ENCODE results near the gene MAPK14.
A peak's percentile ranks its signal among the peaks of the same experiment; 100 is the strongest.
"Not testable (repeated sequence)": the region's sequence is repeated elsewhere in the genome, so short reads cannot be mapped to it uniquely, and the experiment has no call there.

Gene MAPK14

DNA sequence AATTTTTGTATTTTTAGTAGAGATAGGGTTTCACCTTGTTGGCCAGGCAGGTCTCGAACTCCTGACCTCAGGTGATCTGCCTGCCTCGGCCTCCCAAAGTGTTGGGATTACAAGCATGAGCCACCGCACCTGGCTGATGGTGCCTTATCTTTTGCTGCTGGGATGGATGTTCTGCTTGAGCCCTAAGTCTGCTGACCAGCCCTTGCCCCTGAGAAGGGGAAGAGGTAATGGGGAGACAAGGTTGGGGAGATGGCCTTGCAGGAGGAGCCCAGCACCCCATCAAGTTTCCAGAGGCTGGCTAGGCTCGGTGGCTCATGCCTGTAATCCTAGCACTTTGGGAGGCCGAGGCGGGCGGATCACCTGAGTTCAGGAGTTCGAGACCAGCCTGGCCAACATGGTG is 96.7 kb downstream of the MAPK14 start:
- DNase-seq, result not testable (repeated sequence)

DNA sequence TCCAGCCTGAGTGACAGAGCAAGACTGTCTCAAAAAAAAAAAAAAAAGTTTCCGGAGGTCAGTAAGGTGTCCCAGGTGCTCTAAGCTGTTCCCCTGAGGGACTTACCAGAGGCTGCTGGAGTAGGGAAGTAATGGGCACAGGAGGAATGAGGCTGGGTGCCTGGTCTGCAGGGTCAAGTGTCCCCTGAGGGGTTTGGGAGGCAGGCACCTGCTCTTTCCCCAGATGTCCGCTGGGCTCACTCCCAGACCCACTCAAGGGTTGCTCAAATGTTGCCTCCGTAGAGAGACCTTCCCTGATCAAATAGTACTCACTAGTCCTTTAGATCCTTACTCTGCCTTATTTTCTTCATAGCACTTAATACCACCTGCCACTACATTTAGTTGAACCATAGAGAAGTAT is 97.3 kb downstream of the MAPK14 start:
- DNase-seq, result peak; percentile 24

- no peak for DNase-seq
These were observed 98.0 kb downstream of the MAPK14 start for GRCh38 chr6:36125575-36125974.

DNA sequence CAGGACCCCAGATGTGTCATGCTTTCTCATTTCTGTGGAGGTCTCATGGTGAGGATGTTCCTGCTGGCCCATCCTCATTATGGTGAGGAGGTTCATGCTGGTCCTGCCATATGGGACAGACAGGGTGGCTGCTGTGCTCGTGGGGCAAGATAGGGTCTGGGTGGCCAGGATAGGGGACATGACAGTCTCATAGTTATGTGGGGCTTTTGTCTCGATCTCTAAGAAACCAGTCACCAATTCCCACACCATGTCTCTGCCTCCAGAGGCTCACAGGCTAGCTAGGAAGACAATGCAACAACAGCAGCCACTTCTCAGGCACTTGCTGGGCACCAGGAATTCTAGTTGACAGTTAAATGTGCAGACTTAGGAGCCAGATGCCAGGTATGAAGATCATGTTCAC is 98.5 kb downstream of the MAPK14 start:
- DNase-seq, result no peak

DNA sequence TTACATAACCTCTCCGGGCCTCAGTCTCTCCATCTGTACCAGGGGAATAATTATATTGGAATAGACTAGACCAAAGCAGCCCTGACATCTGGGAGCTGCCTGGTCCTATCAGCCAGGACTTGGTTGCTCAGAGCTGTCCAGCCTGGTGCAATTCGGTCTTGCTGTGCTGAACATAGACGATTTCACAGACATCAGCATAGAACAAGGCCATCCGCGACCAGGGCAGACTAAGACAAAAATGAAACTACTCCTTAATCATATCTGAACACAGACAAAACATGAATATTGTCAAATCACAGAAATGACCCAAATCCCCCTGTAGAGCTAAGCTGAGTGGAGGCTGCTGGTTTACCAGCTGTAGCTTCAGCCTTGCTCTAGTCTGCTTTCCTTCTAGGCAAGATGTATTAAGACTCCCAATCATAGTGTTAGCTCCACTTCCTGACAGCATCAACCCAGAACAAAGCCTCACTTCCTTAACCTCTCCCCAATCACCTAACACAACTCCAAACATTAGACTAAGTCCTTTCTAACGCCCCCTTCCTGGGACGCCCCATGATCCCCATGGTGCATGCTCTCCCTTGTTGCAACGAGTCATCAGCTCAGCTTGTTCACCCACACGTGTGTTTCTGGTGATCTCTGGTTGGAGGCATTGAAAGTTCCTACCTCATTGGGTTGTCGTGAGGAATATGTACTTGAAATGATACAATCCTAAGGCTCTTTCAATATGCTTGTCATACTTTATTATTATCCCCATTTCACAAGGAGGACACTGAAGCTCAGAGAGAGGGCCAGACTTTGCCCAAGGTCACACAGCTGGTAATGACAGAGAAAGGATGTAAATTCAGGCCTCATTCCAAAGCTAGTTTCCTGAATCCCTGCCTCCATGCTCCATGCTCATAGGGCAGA is 99.2 kb downstream of the MAPK14 start:
- no peak for DNase-seq

GRCh38 chr6:36127462-36128016 is 99.9 kb downstream of the MAPK14 start:
- DNase-seq, result no peak

GRCh38 chr6:36128073-36128472 is 100.5 kb downstream of the MAPK14 start:
- no peak for DNase-seq

GRCh38 chr6:36128793-36129192 is 101.2 kb downstream of the MAPK14 start:
- DNase-seq, result no peak

DNA sequence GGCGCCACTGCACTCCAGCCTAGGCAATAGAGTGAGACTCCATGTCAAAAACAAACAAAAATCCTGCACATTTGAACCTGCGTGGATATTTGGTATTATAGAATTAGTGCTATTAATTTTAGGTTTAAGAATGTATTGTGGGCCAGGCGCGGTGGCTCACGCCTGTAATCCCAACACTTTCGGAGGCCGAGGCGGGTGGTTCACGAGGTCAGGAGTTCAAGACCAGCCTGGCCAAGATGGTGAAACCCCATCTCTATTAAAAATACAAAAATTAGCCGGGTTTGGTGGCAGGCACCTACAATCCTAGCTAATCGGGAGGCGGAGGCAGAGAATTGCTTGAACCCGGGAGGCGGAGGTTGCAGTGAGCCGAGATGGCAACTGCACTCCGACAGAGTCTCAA is 101.7 kb downstream of the MAPK14 start:
- not testable (repeated sequence) for DNase-seq

DNA sequence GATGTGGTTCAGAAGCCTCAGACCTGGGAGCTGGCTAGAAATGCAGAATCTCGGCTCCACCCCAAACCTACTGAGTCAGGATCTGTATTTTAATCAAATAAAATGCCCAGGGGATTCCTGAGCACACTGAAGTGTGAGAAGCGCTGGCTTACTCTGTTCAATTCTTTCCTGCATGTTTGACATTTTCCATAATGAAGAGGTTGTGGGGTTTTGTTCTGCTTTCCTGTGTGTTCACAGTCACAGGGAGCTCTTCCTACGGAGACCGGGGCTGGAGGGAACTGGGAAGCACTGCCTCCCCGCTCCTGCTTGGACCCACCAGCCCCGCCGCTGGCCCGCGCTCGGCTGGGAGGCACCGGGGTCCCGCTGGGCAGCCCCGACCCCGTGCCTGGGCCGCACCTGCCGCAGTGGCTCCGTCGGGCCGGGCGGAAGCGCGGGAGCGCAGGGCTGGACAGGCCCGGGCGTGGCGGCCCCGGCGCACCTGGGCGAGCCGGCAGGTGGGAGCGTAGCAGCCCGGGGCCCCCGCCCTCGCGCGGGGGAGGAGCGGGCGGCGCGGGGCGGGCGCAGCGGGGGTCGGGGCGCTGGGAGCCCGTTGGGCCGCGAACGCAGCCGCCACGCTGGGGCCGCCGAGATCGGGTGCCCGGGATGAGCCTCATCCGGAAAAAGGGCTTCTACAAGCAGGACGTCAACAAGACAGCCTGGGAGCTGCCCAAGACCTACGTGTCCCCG is 102.5 kb downstream of the MAPK14 start, which contains the start of gene MAPK13:
MAPK13 (plus strand) TSS at position 573 of the 726 bp plus-strand sequence; CDS start at position 643, 70 bp downstream.
- no peak for DNase-seq

DNA sequence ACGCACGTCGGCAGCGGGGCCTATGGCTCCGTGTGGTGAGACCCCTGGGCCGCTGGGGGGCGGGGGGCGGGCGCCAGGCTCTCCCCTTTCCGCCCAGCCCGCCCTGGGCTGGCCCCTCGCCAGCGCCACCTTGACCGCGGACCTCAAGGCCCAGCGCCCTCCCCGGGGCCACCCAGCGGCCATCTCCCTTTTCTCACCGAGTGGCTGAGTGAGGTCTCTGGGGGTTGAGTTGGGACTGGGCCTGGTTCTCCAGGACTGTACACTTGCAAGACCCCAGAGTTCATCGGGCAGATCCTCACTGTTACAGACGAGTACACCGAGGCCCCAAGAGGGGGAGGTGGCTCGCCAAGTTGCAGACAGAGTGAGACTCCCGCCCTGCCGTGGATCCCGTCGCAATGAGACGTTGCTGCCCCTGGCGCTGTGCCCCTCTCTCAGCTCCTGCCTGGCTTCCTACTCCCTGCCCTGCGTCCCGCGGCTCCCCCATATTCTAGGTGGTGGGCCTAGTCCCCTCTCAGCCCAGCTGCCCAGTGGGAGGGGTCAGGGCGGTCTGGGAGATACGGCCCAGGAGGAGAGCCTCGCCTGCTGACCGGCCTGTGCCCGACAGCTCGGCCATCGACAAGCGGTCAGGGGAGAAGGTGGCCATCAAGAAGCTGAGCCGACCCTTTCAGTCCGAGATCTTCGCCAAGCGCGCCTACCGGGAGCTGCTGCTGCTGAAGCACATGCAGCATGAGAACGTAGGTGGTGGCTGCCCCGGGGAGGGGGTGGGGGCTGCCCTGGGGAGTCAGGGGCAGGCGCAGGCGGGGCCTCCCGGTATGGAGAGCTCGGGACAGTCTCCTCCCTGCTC is 103.3 kb downstream of the MAPK14 start:
- DNase-seq, result no peak

DNA sequence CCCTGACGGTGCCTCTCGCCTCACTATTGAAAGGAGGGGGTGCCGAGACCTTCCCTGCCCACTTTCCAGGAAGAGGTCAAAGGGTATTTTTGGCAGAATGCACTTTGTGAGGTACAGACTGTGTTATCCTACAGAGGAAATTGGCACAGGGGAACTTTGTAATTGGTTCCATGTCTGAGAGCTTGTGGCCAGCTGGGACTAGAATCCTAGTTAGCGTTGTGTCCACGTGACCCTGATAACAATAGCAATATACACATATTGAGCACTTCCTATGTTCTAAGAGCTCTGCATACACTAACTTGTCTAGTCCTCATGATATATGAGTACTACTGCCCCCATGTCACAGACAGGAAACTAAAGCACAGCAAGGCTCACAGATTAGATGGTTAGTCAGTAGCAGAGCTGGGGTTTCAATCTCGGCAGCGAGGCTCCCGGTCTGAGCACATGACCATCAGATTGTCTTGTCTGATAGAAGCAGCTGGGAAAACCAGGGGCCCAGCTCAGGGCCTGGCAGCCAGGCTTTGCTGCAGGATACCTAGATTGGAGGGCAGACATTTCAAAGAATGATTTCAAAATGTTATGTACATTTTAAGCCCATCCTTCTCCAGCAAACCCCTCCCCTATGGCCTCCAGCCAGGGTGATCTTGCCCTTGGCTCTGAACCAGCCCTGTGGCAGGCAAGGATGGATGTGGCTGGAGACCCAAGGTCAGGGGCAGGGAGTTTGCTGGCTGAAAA is 104.1 kb downstream of the MAPK14 start:
- DNase-seq, result no peak

DNA sequence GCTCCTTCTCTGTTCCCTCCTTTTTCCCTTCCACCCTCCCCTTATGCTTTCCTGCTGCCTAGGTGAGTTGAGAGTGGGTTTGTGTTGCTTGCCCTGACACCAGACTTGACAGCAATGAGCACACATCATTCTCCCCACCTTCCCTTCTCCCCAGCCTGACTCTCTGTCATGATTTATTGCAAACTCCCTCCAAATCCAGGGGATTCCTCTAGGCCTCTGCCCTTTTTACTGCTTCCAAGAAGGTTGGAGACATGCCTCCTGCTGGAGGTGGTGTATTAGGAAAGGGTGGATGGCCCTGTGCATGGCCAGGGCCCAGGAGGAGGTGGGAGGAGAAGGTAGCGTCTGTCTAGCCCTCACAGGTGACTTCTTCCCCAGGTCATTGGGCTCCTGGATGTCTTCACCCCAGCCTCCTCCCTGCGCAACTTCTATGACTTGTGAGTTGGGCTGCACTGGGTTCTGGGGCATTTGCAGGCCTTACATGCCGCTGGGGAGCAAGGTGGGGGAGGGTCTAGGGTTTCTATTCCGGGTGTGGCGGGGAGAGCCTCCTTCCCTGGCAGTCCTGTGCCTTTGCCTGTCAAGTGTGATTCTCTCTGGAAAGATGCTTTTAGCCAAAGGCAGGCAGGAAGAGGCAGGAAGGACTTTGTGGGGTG is 104.8 kb downstream of the MAPK14 start:
- no peak for DNase-seq

GRCh38 chr6:36133148-36133547 is 105.5 kb downstream of the MAPK14 start:
- no peak for DNase-seq

DNA sequence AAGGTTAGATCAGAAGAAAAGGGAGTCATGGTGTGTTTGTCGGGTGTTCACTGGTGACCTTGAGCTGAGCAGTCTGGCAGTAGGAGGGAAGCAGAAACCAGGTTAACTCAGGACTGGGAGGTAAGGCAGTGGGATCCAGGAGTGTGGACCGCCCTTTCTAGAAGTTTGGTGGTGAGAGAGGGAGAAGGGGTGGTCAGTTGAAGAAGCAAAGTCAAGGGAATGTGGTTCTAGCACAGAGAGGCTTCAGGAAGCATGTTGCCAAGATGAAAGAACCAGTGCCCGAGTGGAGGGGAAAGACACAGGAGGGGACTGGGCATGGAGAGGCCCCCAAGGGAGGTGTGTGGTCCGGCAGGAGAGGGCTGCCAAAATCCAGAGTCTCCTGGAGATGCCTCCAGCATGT is 106.3 kb downstream of the MAPK14 start:
- no peak for DNase-seq

DNA sequence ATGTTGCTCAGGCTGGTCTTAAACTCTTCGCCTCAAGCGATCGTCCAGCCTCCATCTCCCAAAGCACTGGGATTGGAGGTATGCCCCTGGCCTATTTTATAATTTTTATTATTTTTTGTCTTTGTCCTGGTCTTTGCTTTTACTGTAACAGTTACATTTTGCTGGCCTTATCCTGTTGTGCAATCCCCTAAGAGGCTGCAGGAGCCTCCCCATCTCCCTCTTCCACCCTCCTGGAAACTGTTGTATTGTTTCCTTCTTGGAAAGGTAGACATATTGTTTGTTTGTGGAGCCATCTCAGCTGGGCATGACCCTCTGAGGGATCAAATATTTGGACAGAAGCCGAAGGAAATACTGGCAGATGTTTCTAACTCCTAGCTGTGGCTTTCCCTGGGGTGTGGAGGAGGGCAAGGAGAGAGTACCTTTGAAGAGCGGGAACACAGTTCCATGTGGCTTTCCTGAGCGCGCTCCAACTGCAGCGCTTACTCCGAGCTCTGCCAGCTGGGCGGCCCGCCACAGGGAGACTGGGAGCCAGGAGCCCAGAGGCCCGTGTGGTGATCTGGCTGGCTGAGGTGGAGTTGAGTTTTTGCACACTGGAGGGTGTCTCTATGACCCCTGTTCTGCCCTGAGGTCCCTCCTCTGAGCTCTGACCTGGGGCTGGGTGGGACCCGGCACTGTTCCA is 107.6 kb downstream of the MAPK14 start:
- DNase-seq, result no peak

GRCh38 chr6:36136034-36136433 is 108.4 kb downstream of the MAPK14 start:
- no peak for DNase-seq

- DNase-seq, result no peak
These were observed 108.9 kb downstream of the MAPK14 start for GRCh38 chr6:36136551-36136950.

GRCh38 chr6:36138667-36139066 is 111.1 kb downstream of the MAPK14 start:
- no peak for DNase-seq

GRCh38 chr6:36139431-36139830 is 111.8 kb downstream of the MAPK14 start:
- peak; percentile 13 for DNase-seq
